Ascending aorta (tissue), 2 donors: ENCODE results near the gene ERLIN1. TPM values are rescaled to one million over a fixed set of nuclear protein-coding genes. Genes with fewer than 3 reads are reported as not detected.

Experiments used
- DNase-seq, 2 donors: peaks; one replicate each; pipeline ENCODE4 v3.0.0-alpha.2; 2019; ENCODE audit warnings: low spot score in 2 of 2
- H3K27ac ChIP-seq, 2 donors: fragments of 200-600 bp; sonication (generic); one replicate each; pipeline ENCODE4 v1.5.1; 2016 to 2017; ENCODE audit warnings: mild to moderate bottlenecking in 1 of 2
- H3K27me3 ChIP-seq: fragments of 200-600 bp; sonication (generic); one replicate; pipeline ENCODE4 v1.5.1; 2017
- H3K36me3 ChIP-seq, 2 donors: fragments of 200-600 bp; sonication (generic); one replicate each; pipeline ENCODE4 v1.5.1; 2016
- H3K4me1 ChIP-seq, 2 donors: fragments of 200-600 bp; sonication (generic); one replicate each; pipeline ENCODE4 v1.5.1; 2016 to 2017; ENCODE audit warnings: mild to moderate bottlenecking in 1 of 2
- H3K4me3 ChIP-seq, 2 donors: fragments of 200-600 bp; sonication (generic); one replicate each; pipeline ENCODE4 v1.5.1; 2016 to 2017; ENCODE audit warnings: mild to moderate bottlenecking in 1 of 2
- H3K9me3 ChIP-seq, 2 donors: fragments of 200-600 bp; sonication (generic); one replicate each; pipeline ENCODE4 v1.5.1; 2016
- CTCF ChIP-seq, 3 experiments: fragments of 200-600 bp in 2 of 3; fragments of 450-650 bp in 1 of 3; sonication (generic) in 2 of 3; IDR thresholded peaks; one replicate each; pipeline ENCODE4 v1.5.1; 2016 to 2019; ENCODE audit warnings: antibody characterized with exemption in 3 of 3, mild to moderate bottlenecking in 1 of 3, moderate library complexity in 1 of 3
- intact Hi-C: fragments of 100-400 bp; cut with DNase I; formaldehyde crosslinking; loops from one replicate; pipeline ENCODE4 v1.15.1; 2023
- total RNA-seq: library from RNA; depleted of rRNA; stranded (reverse); fragments of >200 nt; gene quantifications from one replicate; pipeline ENCODE4 v1.1.0, GENCODE V29; 2016

Gene ERLIN1
- total RNA-seq, 1 donor from 2014 or later: 16.6 TPM

- H3K36me3 ChIP-seq: no peaks in the 10 kb centered on the region
- no peaks in the 10 kb centered on the region for H3K27me3 ChIP-seq
- H3K4me1 ChIP-seq: no peaks in the 10 kb centered on the region
- H3K9me3 ChIP-seq: no peaks in the 10 kb centered on the region
- intact Hi-C loops: no loop called here
- no peak for TF ChIP-seq CTCF (IDR thresholded peaks at IDR 0.05)
- H3K27ac ChIP-seq: no peak overlapping the region
- no peak for DNase-seq
- H3K4me3 ChIP-seq: no peak overlapping the region
These were observed 84.4 kb downstream of the ERLIN1 start for GRCh38 chr10:100101192-100102076.

DNA sequence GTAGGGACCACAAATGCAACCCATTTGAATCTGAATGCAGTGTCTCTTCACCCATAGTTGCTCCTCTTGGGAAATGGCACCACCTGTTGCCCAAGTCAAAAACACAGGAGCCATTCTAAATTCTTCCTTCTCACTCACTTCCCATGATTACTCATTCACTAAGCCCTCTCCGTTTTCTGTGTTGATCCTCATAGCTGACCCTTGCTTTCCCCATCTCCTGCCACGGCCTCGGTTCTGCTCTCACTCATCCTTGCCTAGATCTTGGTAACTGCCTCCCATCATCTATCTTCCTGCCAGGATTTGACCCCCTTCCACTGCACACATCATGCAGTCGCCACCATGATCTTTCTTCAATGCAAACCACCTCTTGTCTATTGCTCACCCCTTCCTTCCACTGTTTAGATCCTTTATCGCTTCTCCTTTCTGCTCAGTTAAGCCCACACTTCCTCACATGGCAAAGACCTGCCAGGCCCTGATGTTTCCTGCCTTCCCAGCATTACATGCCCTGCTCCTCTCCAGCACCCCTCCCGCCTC is 85.1 kb downstream of the ERLIN1 start:
- H3K36me3 ChIP-seq: no peaks in the 10 kb centered on the region
- TF ChIP-seq CTCF (IDR thresholded peaks at IDR 0.05): no peak
- no peaks in the 10 kb centered on the region for H3K4me1 ChIP-seq
- H3K9me3 ChIP-seq: no peaks in the 10 kb centered on the region
- no peak overlapping the region for H3K4me3 ChIP-seq
- no peak for DNase-seq
- intact Hi-C loops: no loop called here
- H3K27ac ChIP-seq: no peak overlapping the region
- no peaks in the 10 kb centered on the region for H3K27me3 ChIP-seq

Other genes starting within 250 kb of the ERLIN1 start
- gene DNMBP, start 176.1 kb downstream of the ERLIN1 start, total RNA-seq: 15.9 TPM
- not detected for gene CPN1, start 104.2 kb downstream of the ERLIN1 start, total RNA-seq
- 54.6 TPM for gene CHUK, start 43.6 kb upstream of the ERLIN1 start, total RNA-seq
- gene CWF19L1, start 81.6 kb upstream of the ERLIN1 start, total RNA-seq: 14.3 TPM
- gene BLOC1S2, start 100.7 kb upstream of the ERLIN1 start, total RNA-seq: 21.4 TPM
- gene PKD2L1, start 144.2 kb upstream of the ERLIN1 start, total RNA-seq: not detected
- gene SCD, start 161.2 kb upstream of the ERLIN1 start, total RNA-seq: 2.9 TPM